OCI-LY7 (cell line): ENCODE data around the gene ADD1. TPM values are rescaled to one million over a fixed set of nuclear protein-coding genes. Genes with fewer than 3 reads are reported as not detected.
"Not testable (repeated sequence)": the region's sequence is repeated elsewhere in the genome, so short reads cannot be mapped to it uniquely, and the experiment has no call there.

Experiments
- BruUV-seq: library from RNA; stranded (reverse); fragments of 400-500 nt; replicated peaks from 2 replicates; lab custom pipeline; 2021; lab: Mats Ljungman, UMichigan
- CTCF ChIA-PET: fragments of 300-600 bp; sonication (Branson Sonifier 250); formaldehyde crosslinking; loops from one replicate; lab custom pipeline; 2022; ENCODE audit warnings: antibody characterized with exemption; ENCODE audit not compliant: unreplicated experiment; lab: Charles Lee
- POLR2A ChIA-PET: fragments of 300-600 bp; sonication (Branson Sonifier 250); formaldehyde crosslinking; loops from one replicate; lab custom pipeline; 2022; ENCODE audit warnings: antibody characterized with exemption; lab: Charles Lee
- DNase-seq: peaks from one replicate; pipeline ENCODE4 v3.0.0-alpha.2; 2015; ENCODE audit warnings: low spot score
- H2AFZ ChIP-seq: fragments of 200-600 bp; sonication (generic), shearing (Covaris generic); 2 replicates; pipeline ENCODE4 v1.6.1; 2014; ENCODE audit warnings: mild to moderate bottlenecking, antibody characterized with exemption, low read length, moderate library complexity
- H3K27ac ChIP-seq: fragments of 200-600 bp; sonication (generic); 2 replicates; pipeline ENCODE4 v1.5.1; 2014; ENCODE audit warnings: mixed run types, low read depth, mild to moderate bottlenecking, moderate library complexity, low read length, inconsistent platforms; ENCODE audit not compliant: poor library complexity, severe bottlenecking
- H3K36me3 ChIP-seq: fragments of 200-600 bp; sonication (generic); 2 replicates; pipeline ENCODE4 v1.6.1; 2014; ENCODE audit warnings: mild to moderate bottlenecking, antibody characterized with exemption, low read length, moderate library complexity, mixed read lengths; ENCODE audit not compliant: insufficient read depth
- H3K4me1 ChIP-seq: fragments of 200-600 bp; sonication (generic); 2 replicates; pipeline ENCODE4 v1.5.1; 2014; ENCODE audit warnings: mild to moderate bottlenecking, low read length; ENCODE audit not compliant: insufficient read depth, poor library complexity, severe bottlenecking
- H3K4me2 ChIP-seq: fragments of 200-600 bp; sonication (generic); 2 replicates; pipeline ENCODE4 v1.6.1; 2014; ENCODE audit warnings: mild to moderate bottlenecking, low read length
- H3K4me3 ChIP-seq: fragments of 200-600 bp; sonication (generic); 2 replicates; pipeline ENCODE4 v1.5.1; 2014; ENCODE audit warnings: mild to moderate bottlenecking, low read depth, low read length; ENCODE audit not compliant: poor library complexity, severe bottlenecking
- H3K79me2 ChIP-seq: fragments of 200-600 bp; sonication (generic); 2 replicates; pipeline ENCODE4 v1.6.1; 2016; ENCODE audit warnings: low read depth, mild to moderate bottlenecking, low read length, moderate library complexity, mixed read lengths; ENCODE audit not compliant: insufficient read depth
- H3K9me2 ChIP-seq: fragments of 200-600 bp; sonication (generic); 2 replicates; pipeline ENCODE4 v1.6.1; 2016; ENCODE audit warnings: mild to moderate bottlenecking, low read length, mixed read lengths; ENCODE audit not compliant: insufficient read depth
- H3K9me3 ChIP-seq: fragments of 200-600 bp; sonication (generic); 2 replicates; pipeline ENCODE4 v1.6.1; 2014; ENCODE audit warnings: mild to moderate bottlenecking, mixed run types, low read length, mixed read lengths
- H4K20me1 ChIP-seq: fragments of 200-600 bp; sonication (generic); 2 replicates; pipeline ENCODE4 v1.6.1; 2014; ENCODE audit warnings: mild to moderate bottlenecking, antibody characterized with exemption, low read length, moderate library complexity, mixed read lengths; ENCODE audit not compliant: insufficient read depth
- EZH2phosphoT487 ChIP-seq: fragments of 200-600 bp; sonication (generic); IDR thresholded peaks from 2 replicates; pipeline ENCODE4 v1.6.1; 2018; ENCODE audit warnings: low read depth, borderline replicate concordance, mild to moderate bottlenecking, mixed run types, antibody characterized with exemption, low read length, moderate library complexity, mixed read lengths
- intact Hi-C: fragments of 100-400 bp; cut with micrococcal nuclease; formaldehyde crosslinking; loops from one replicate; pipeline ENCODE4 v1.10.0; 2022; ENCODE audit not compliant: unreplicated experiment
- total RNA-seq, 2 experiments: library from RNA; depleted of rRNA in 1 of 2; stranded (reverse); fragments of >200 nt in 1 of 2; shearing (Covaris generic) in 1 of 2; gene quantifications; 2 replicates each; pipeline ENCODE4 v1.2.3, GENCODE V29; 2014 to 2022
- TF ChIP-seq, protein P1 (sequence below): fragments of 200-600 bp; sonication (generic); conservative IDR thresholded peaks from 2 replicates; pipeline ENCODE4 v1.5.1; 2014; ENCODE audit warnings: mild to moderate bottlenecking, antibody characterized with exemption, low read length, moderate library complexity, mixed read lengths

The ADD1 gene
- total RNA-seq, 2 experiments from 2014 or later, result 85.3 to 108 TPM

DNA sequence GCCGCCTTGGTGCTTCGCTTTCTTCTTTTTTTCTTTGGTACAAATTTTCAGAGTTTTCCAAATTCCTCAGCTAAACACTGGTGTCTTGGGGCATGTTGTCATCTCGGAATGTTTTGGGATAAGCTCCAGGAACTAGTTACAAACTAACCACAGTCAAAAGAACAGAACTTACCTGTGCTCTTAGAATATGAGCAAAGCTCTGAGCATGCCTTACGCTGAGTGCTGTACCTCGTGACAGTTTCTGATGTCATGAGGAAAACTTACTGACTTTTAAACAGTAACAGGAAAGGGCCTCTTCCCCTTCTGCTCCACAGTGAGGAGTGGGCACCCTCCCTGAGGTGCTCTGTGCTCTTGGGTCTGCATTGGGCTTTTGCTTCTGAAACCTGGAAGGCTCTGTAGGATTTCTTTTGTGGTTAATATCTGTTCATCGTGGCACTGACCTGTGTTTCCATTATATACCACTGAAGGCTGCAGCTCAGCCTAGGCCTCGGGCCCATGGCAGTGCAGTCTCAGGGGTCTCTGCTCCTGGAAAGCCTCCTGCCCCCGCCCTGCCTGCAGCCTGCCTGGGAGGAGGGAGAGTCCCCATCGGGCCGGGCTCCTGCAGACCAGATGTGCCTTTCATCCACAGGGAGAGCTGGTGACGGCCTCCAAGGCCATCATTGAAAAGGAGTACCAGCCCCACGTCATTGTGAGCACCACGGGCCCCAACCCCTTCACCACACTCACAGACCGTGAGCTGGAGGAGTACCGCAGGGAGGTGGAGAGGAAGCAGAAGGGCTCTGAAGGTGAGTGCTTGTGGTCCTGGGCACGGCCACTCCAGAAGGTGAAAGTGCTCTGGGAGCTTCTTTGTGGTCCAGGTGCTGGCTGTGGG, 70.8 kb downstream of the ADD1 start:
- no peak overlapping the region for H3K4me3 ChIP-seq
- no peaks in the 10 kb centered on the region for H4K20me1 ChIP-seq
- no peak overlapping the region for H3K4me2 ChIP-seq
- H3K36me3 ChIP-seq, result peaks cover 13% of the 10 kb centered on the region
- no peaks in the 10 kb centered on the region for H3K4me1 ChIP-seq
- no peak overlapping the region for H3K27ac ChIP-seq
- H3K79me2 ChIP-seq, result no peaks in the 10 kb centered on the region
- H3K9me2 ChIP-seq, result no peaks in the 10 kb centered on the region
- no peak for TF ChIP-seq EZH2phosphoT487
- TF ChIP-seq, protein P1, sequence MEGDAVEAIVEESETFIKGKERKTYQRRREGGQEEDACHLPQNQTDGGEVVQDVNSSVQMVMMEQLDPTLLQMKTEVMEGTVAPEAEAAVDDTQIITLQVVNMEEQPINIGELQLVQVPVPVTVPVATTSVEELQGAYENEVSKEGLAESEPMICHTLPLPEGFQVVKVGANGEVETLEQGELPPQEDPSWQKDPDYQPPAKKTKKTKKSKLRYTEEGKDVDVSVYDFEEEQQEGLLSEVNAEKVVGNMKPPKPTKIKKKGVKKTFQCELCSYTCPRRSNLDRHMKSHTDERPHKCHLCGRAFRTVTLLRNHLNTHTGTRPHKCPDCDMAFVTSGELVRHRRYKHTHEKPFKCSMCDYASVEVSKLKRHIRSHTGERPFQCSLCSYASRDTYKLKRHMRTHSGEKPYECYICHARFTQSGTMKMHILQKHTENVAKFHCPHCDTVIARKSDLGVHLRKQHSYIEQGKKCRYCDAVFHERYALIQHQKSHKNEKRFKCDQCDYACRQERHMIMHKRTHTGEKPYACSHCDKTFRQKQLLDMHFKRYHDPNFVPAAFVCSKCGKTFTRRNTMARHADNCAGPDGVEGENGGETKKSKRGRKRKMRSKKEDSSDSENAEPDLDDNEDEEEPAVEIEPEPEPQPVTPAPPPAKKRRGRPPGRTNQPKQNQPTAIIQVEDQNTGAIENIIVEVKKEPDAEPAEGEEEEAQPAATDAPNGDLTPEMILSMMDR, result no peak
- no peak overlapping the region for H2AFZ ChIP-seq
- no peak for DNase-seq
- CTCF ChIA-PET, result no interaction called here
- POLR2A ChIA-PET, result no interaction called here
- no TSS peak for BruUV-seq
- no peaks in the 10 kb centered on the region for H3K9me3 ChIP-seq
- intact Hi-C loops, result no loop called here

DNA sequence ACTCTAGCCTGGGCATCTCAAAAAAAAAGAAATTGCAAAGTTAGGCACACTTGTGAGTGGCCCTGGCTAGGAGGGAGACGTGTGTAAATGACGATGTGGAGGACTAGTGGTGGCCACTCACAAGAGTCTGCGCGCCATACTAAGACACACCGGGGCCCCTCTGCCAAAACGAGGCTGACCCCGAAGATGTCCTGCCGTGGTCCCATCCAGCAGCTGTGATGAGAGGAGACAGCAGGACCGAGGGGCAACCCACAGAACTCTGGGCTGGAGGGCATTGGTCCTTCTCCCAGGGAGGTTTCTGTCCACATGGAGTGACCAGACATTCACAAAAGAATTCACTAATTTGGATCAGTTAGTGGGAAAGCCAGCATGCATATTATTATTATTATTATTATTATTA, 72.1 kb downstream of the ADD1 start:
- intact Hi-C loops, result loop anchor here (2.0 kb wide), 1 partner anchor 51 kb away; no protein-coding TSS in a partner anchor
- no peaks in the 10 kb centered on the region for H3K9me2 ChIP-seq

DNA sequence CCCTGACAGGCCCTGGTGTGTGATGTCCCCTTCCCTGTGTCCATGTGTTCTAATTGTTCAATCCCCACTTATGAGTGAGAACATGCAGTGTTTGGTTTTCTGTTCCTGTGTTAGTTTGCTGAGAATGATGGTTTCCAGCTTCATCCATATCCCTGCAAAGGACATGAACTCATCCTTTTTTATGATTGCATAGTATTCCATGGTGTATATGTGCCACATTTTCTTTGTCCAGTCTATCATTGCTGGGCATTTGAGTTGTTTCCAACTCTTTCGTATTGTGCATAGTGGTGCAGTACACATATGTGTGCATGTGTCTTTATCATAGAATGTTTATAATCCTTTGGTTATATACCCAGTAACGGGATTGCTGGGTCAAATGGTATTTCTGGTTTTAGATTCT, 73.1 kb downstream of the ADD1 start:
- H3K27ac ChIP-seq, H3K9me3 ChIP-seq, H3K4me3 ChIP-seq, H2AFZ ChIP-seq, H3K79me2 ChIP-seq, H3K36me3 ChIP-seq, H3K9me2 ChIP-seq, H3K4me2 ChIP-seq, BruUV-seq, DNase-seq, CTCF ChIA-PET, H3K4me1 ChIP-seq, H4K20me1 ChIP-seq: not testable (repeated sequence)
- POLR2A ChIA-PET, result interaction anchor here (1.2 kb wide), 1 partner anchor 103 kb away, joined by 3 read pairs; no protein-coding TSS in a partner anchor
- intact Hi-C loops, result loop anchor here (2.0 kb wide), 1 partner anchor 52 kb away; no protein-coding TSS in a partner anchor

More for the DNA sequence above, 72.1 kb downstream of the ADD1 start:
- no peak overlapping the region for H2AFZ ChIP-seq
- H3K36me3 ChIP-seq, result peaks cover 11% of the 10 kb centered on the region
- CTCF ChIA-PET, result no interaction called here
- no peak overlapping the region for H3K4me3 ChIP-seq
- BruUV-seq, result no TSS peak
- no peaks in the 10 kb centered on the region for H3K9me3 ChIP-seq
- POLR2A ChIA-PET, result no interaction called here
- no peaks in the 10 kb centered on the region for H4K20me1 ChIP-seq
- no peaks in the 10 kb centered on the region for H3K4me1 ChIP-seq
- no peaks in the 10 kb centered on the region for H3K79me2 ChIP-seq
- DNase-seq, result no peak
- no peak overlapping the region for H3K27ac ChIP-seq
- no peak overlapping the region for H3K4me2 ChIP-seq
- TF ChIP-seq, protein P1, result no peak

GRCh38 chr4:2918300-2918699, 74.7 kb downstream of the ADD1 start:
- not testable (repeated sequence) for H3K27ac ChIP-seq
- POLR2A ChIA-PET, result interaction anchor here (0.7 kb wide), 3 partner anchors 71 to 218 kb away, joined by 3 read pairs; no protein-coding TSS in a partner anchor

GRCh38 chr4:2918714-2919113, 75.1 kb downstream of the ADD1 start:
- H3K27ac ChIP-seq, H3K4me1 ChIP-seq, CTCF ChIA-PET, H3K79me2 ChIP-seq, BruUV-seq, H3K4me2 ChIP-seq, DNase-seq, H3K9me2 ChIP-seq, H2AFZ ChIP-seq, H3K4me3 ChIP-seq, H4K20me1 ChIP-seq, intact Hi-C loops, H3K36me3 ChIP-seq, H3K9me3 ChIP-seq: not testable (repeated sequence)
- POLR2A ChIA-PET, result interaction anchor here (0.7 to 1.2 kb wide), 4 partner anchors 17 to 218 kb away, joined by 3 to 4 read pairs (median 3); no protein-coding TSS in a partner anchor

More at GRCh38 chr4:2918300-2918699, 74.7 kb downstream of the ADD1 start:
- CTCF ChIA-PET, H3K4me3 ChIP-seq, H3K4me1 ChIP-seq, H2AFZ ChIP-seq, intact Hi-C loops, H3K4me2 ChIP-seq, H3K36me3 ChIP-seq, H3K9me2 ChIP-seq, H4K20me1 ChIP-seq, H3K79me2 ChIP-seq, H3K9me3 ChIP-seq, DNase-seq: not testable (repeated sequence)
- TSS peak; percentile 53 for BruUV-seq
